Measurements from ENCODE around the gene COL18A1.

The COL18A1 gene

GRCh38 chr21:45443595-45444181, 38.7 kb downstream of the COL18A1 start:
- DNase-seq (ENCODE audit: low read depth): no peak
- Histone ChIP-seq H3K36me3 (ENCODE audit: control insufficient read depth, insufficient read depth, low read length, severe bottlenecking) (no peaks in the 10 kb centered on the region), H3K27me3 (replicated peaks; ENCODE audit: control insufficient read depth, insufficient read depth, low read length) (no peaks in the 10 kb centered on the region), H3K9me3 (ENCODE audit: control insufficient read depth, low read length) (peaks cover 5% of the 10 kb centered on the region), H3K4me1 (ENCODE audit: control insufficient read depth, insufficient read depth, low read length) (peaks cover 6% of the 10 kb centered on the region), H3K9ac (ENCODE audit: low read length) (no peak overlapping the region), H3K4me3 (ENCODE audit: low read length) (no peak overlapping the region)

- Histone ChIP-seq H3K4me3 (ENCODE audit: low read length) (no peak overlapping the region), H3K36me3 (ENCODE audit: control insufficient read depth, insufficient read depth, low read length, severe bottlenecking) (no peaks in the 10 kb centered on the region), H3K9me3 (ENCODE audit: control insufficient read depth, low read length) (peaks cover 5% of the 10 kb centered on the region), H3K9ac (ENCODE audit: low read length) (no peak overlapping the region), H3K27me3 (replicated peaks; ENCODE audit: control insufficient read depth, insufficient read depth, low read length) (no peaks in the 10 kb centered on the region), H3K4me1 (ENCODE audit: control insufficient read depth, insufficient read depth, low read length) (no peaks in the 10 kb centered on the region)
- DNase-seq (ENCODE audit: low read depth): no peak
Measured at GRCh38 chr21:45444385-45444784, 39.4 kb downstream of the COL18A1 start.

- Histone ChIP-seq H3K9me3 (ENCODE audit: control insufficient read depth, low read length) (peaks cover 5% of the 10 kb centered on the region), H3K27me3 (replicated peaks; ENCODE audit: control insufficient read depth, insufficient read depth, low read length) (no peaks in the 10 kb centered on the region), H3K36me3 (ENCODE audit: control insufficient read depth, insufficient read depth, low read length, severe bottlenecking) (no peaks in the 10 kb centered on the region), H3K4me1 (ENCODE audit: control insufficient read depth, insufficient read depth, low read length) (no peaks in the 10 kb centered on the region), H3K9ac (ENCODE audit: low read length) (no peak overlapping the region), H3K4me3 (ENCODE audit: low read length) (no peak overlapping the region)
- DNase-seq (ENCODE audit: low read depth): no peak
Measured at GRCh38 chr21:45445369-45445768, 40.4 kb downstream of the COL18A1 start.

- Histone ChIP-seq H3K4me1 (ENCODE audit: control insufficient read depth, insufficient read depth, low read length) (no peaks in the 10 kb centered on the region), H3K9ac (ENCODE audit: low read length) (no peak overlapping the region), H3K27me3 (replicated peaks; ENCODE audit: control insufficient read depth, insufficient read depth, low read length) (no peaks in the 10 kb centered on the region), H3K36me3 (ENCODE audit: control insufficient read depth, insufficient read depth, low read length, severe bottlenecking) (no peaks in the 10 kb centered on the region), H3K9me3 (ENCODE audit: control insufficient read depth, low read length) (peaks cover 5% of the 10 kb centered on the region), H3K4me3 (ENCODE audit: low read length) (no peak overlapping the region)
- DNase-seq (ENCODE audit: low read depth): no peak
Measured at GRCh38 chr21:45447821-45448220, 42.9 kb downstream of the COL18A1 start.

- no peak overlapping the region for H3K9ac ChIP-seq (ENCODE audit: low read length)
- no peaks in the 10 kb centered on the region for H3K4me1 ChIP-seq (ENCODE audit: control insufficient read depth, insufficient read depth, low read length)
- H3K4me3 ChIP-seq (ENCODE audit: low read length): no peak overlapping the region
- no peak for DNase-seq (ENCODE audit: low read depth)
- no peaks in the 10 kb centered on the region for H3K36me3 ChIP-seq (ENCODE audit: control insufficient read depth, insufficient read depth, low read length, severe bottlenecking)
- no peaks in the 10 kb centered on the region for H3K27me3 ChIP-seq (replicated peaks; ENCODE audit: control insufficient read depth, insufficient read depth, low read length)
- H3K9me3 ChIP-seq (ENCODE audit: control insufficient read depth, low read length): peaks cover 5% of the 10 kb centered on the region
Measured at GRCh38 chr21:45448283-45448809, 43.4 kb downstream of the COL18A1 start.

- H3K36me3 ChIP-seq (ENCODE audit: control insufficient read depth, insufficient read depth, low read length, severe bottlenecking): no peaks in the 10 kb centered on the region
- H3K4me3 ChIP-seq (ENCODE audit: low read length): no peak overlapping the region
- no peak overlapping the region for H3K9ac ChIP-seq (ENCODE audit: low read length)
- DNase-seq (ENCODE audit: low read depth): no peak
- H3K4me1 ChIP-seq (ENCODE audit: control insufficient read depth, insufficient read depth, low read length): peaks cover 4% of the 10 kb centered on the region
- peaks cover 5% of the 10 kb centered on the region for H3K9me3 ChIP-seq (ENCODE audit: control insufficient read depth, low read length)
- no peaks in the 10 kb centered on the region for H3K27me3 ChIP-seq (replicated peaks; ENCODE audit: control insufficient read depth, insufficient read depth, low read length)
Measured at GRCh38 chr21:45448810-45449657, 44.1 kb downstream of the COL18A1 start.

GRCh38 chr21:45449658-45450422, 44.9 kb downstream of the COL18A1 start:
- H3K4me3 ChIP-seq (ENCODE audit: low read length): no peak overlapping the region
- H3K36me3 ChIP-seq (ENCODE audit: control insufficient read depth, insufficient read depth, low read length, severe bottlenecking): no peaks in the 10 kb centered on the region
- H3K9ac ChIP-seq (ENCODE audit: low read length): no peak overlapping the region
- peaks cover 5% of the 10 kb centered on the region for H3K9me3 ChIP-seq (ENCODE audit: control insufficient read depth, low read length)
- H3K4me1 ChIP-seq (ENCODE audit: control insufficient read depth, insufficient read depth, low read length): peaks cover 12% of the 10 kb centered on the region
- H3K27me3 ChIP-seq (replicated peaks; ENCODE audit: control insufficient read depth, insufficient read depth, low read length): no peaks in the 10 kb centered on the region
- no peak for DNase-seq (ENCODE audit: low read depth)

- peaks cover 5% of the 10 kb centered on the region for H3K9me3 ChIP-seq (ENCODE audit: control insufficient read depth, low read length)
- H3K9ac ChIP-seq (ENCODE audit: low read length): no peak overlapping the region
- no peak for DNase-seq (ENCODE audit: low read depth)
- H3K4me3 ChIP-seq (ENCODE audit: low read length): no peak overlapping the region
- H3K27me3 ChIP-seq (replicated peaks; ENCODE audit: control insufficient read depth, insufficient read depth, low read length): no peaks in the 10 kb centered on the region
- H3K4me1 ChIP-seq (ENCODE audit: control insufficient read depth, insufficient read depth, low read length): peaks cover 20% of the 10 kb centered on the region
- no peaks in the 10 kb centered on the region for H3K36me3 ChIP-seq (ENCODE audit: control insufficient read depth, insufficient read depth, low read length, severe bottlenecking)
Measured at GRCh38 chr21:45450423-45451090, 45.6 kb downstream of the COL18A1 start.

GRCh38 chr21:45451091-45451740, 46.3 kb downstream of the COL18A1 start:
- Histone ChIP-seq H3K4me1 (ENCODE audit: control insufficient read depth, insufficient read depth, low read length) (peaks cover 26% of the 10 kb centered on the region), H3K4me3 (ENCODE audit: low read length) (no peak overlapping the region), H3K36me3 (ENCODE audit: control insufficient read depth, insufficient read depth, low read length, severe bottlenecking) (no peaks in the 10 kb centered on the region), H3K9ac (ENCODE audit: low read length) (no peak overlapping the region), H3K27me3 (replicated peaks; ENCODE audit: control insufficient read depth, insufficient read depth, low read length) (no peaks in the 10 kb centered on the region), H3K9me3 (ENCODE audit: control insufficient read depth, low read length) (peaks cover 5% of the 10 kb centered on the region)
- no peak for DNase-seq (ENCODE audit: low read depth)

- H3K4me3 ChIP-seq (ENCODE audit: low read length): no peak overlapping the region
- H3K27me3 ChIP-seq (replicated peaks; ENCODE audit: control insufficient read depth, insufficient read depth, low read length): no peaks in the 10 kb centered on the region
- H3K4me1 ChIP-seq (ENCODE audit: control insufficient read depth, insufficient read depth, low read length): peaks cover 27% of the 10 kb centered on the region
- no peak overlapping the region for H3K9ac ChIP-seq (ENCODE audit: low read length)
- no peak for DNase-seq (ENCODE audit: low read depth)
- peaks cover 2% of the 10 kb centered on the region for H3K9me3 ChIP-seq (ENCODE audit: control insufficient read depth, low read length)
- no peaks in the 10 kb centered on the region for H3K36me3 ChIP-seq (ENCODE audit: control insufficient read depth, insufficient read depth, low read length, severe bottlenecking)
Measured at GRCh38 chr21:45451771-45452182, 46.8 kb downstream of the COL18A1 start.

Data from adipocyte (in vitro differentiated cells).